K562 (cell line): ENCODE results near the gene MRPL40. TPM values are rescaled to one million over a fixed set of nuclear protein-coding genes. Genes with fewer than 3 reads are reported as not detected.

Experiments
- CCAR2 ChIP-seq: fragments of 200-400 bp; formaldehyde crosslinking; IDR thresholded peaks from 2 replicates; pipeline ENCODE4 v1.6.1; 2017; ENCODE audit warnings: mild to moderate bottlenecking, low read depth, low read length
- E2F3 ChIP-seq: fragments of 250-450 bp; sonication (Bioruptor Pico); IDR thresholded peaks from 2 replicates; pipeline ENCODE4 v1.4.0; 2020; ENCODE audit warnings: mild to moderate bottlenecking
- EP300 ChIP-seq: IDR thresholded peaks from 2 replicates; pipeline ENCODE4 v1.6.1; 2012; ENCODE audit warnings: low read length, improper control_type of control experiment
- GTF2F1 ChIP-seq: IDR thresholded peaks from 2 replicates; pipeline ENCODE4 v1.6.1; 2011; ENCODE audit warnings: low read depth, low read length, improper control_type of control experiment
- MAFK ChIP-seq: IDR thresholded peaks from 2 replicates; pipeline ENCODE4 v1.6.1; 2011; ENCODE audit warnings: low read length, improper control_type of control experiment
- MAZ ChIP-seq, 2 experiments: fragments of 450-650 bp in 1 of 2; sonication (generic) in 1 of 2; formaldehyde crosslinking; IDR thresholded peaks in 1 of 2; conservative IDR thresholded peaks in 1 of 2; 2 replicates each; pipeline versions ENCODE4 v1.4.0 to v1.5.0; 2020; ENCODE audit warnings: mild to moderate bottlenecking in 1 of 2, missing genetic modification reagents in 1 of 2
- NCOA6 ChIP-seq: fragments of 450-650 bp; IDR thresholded peaks from 2 replicates; pipeline ENCODE4 v1.6.1; 2017; ENCODE audit warnings: mild to moderate bottlenecking
- NEUROD1 ChIP-seq: fragments of 150-350 bp; IDR thresholded peaks from 2 replicates; pipeline ENCODE4 v1.6.1; 2014; ENCODE audit warnings: borderline replicate concordance, low read length, low read depth; ENCODE audit not compliant: partially characterized antibody
- NFYB ChIP-seq: IDR thresholded peaks from 2 replicates; pipeline ENCODE4 v1.6.1; 2011; ENCODE audit warnings: mild to moderate bottlenecking, moderate library complexity; ENCODE audit not compliant: insufficient read length; ENCODE audit errors: extremely low read depth
- POU5F1 ChIP-seq: fragments of 150-350 bp; IDR thresholded peaks from 2 replicates; pipeline ENCODE4 v1.6.1; 2014; ENCODE audit warnings: borderline replicate concordance, low read length, low read depth, mild to moderate bottlenecking; ENCODE audit not compliant: partially characterized antibody
- RBM17 ChIP-seq: fragments of 200-400 bp; formaldehyde crosslinking; IDR thresholded peaks from 2 replicates; pipeline ENCODE4 v1.6.1; 2017; ENCODE audit warnings: low read depth, mild to moderate bottlenecking, low read length, borderline replicate concordance
- RFX5 ChIP-seq: IDR thresholded peaks from 2 replicates; pipeline ENCODE4 v1.6.1; 2011; ENCODE audit warnings: low read depth, mild to moderate bottlenecking, improper control_type of control experiment, low read length
- ZKSCAN3 ChIP-seq: fragments of 250-450 bp; sonication (Bioruptor Pico); IDR thresholded peaks from 2 replicates; pipeline ENCODE4 v1.4.0; 2020
- ZNF583 ChIP-seq: fragments of 250-450 bp; sonication (Bioruptor Pico); IDR thresholded peaks from 2 replicates; pipeline ENCODE4 v1.4.0; 2020
- ZNF696 ChIP-seq: fragments of 250-450 bp; sonication (Bioruptor Pico); conservative IDR thresholded peaks from 2 replicates; pipeline ENCODE4 v1.4.0; 2020; ENCODE audit warnings: mild to moderate bottlenecking, moderate library complexity
- ZNF76 ChIP-seq: fragments of 250-450 bp; sonication (Bioruptor Pico); IDR thresholded peaks from 2 replicates; pipeline ENCODE4 v1.4.0; 2020; ENCODE audit warnings: mild to moderate bottlenecking, moderate library complexity, borderline replicate concordance
- polyA plus RNA-seq, 8 experiments: library from polyadenylated mRNA; depleted of rRNA in 4 of 8; stranded (reverse) in 5 of 8; unstranded in 3 of 8; fragments of >200 nt; fragmentation: Nextera tagmentation in 2 of 8; fragmentation: Illumina TruSeq in 1 of 8; extraction: Ambion mirVana in 2 of 8; extraction: Trizol in 1 of 8; gene quantifications; 2 replicates each; pipeline versions ENCODE4 v1.2.1 to v1.2.3, GENCODE V29; 2011 to 2014; ENCODE audit warnings: inconsistent platforms in 1 of 8, missing spikeins in 1 of 8
- total RNA-seq, 7 experiments: library from RNA; depleted of rRNA in 6 of 7; stranded (reverse); fragments of >200 nt in 6 of 7; fragmentation: Illumina TruSeq in 2 of 7; extraction: Trizol in 2 of 7; gene quantifications; 2 replicates each; pipeline versions ENCODE4 v1.2.1 to v1.2.3, GENCODE V29; 2011 to 2021; ENCODE audit warnings: low replicate concordance in 1 of 7
- TF ChIP-seq, protein P1 (sequence below): fragments of 250-450 bp; sonication (Bioruptor Pico); IDR thresholded peaks from 2 replicates; pipeline ENCODE4 v1.9.0; 2021; ENCODE audit warnings: mild to moderate bottlenecking
- TF ChIP-seq, protein P2 (sequence below), 3 experiments: IDR thresholded peaks in 2 of 3; conservative IDR thresholded peaks in 1 of 3; 2 replicates each; pipeline ENCODE4 v1.5.1; 2011 to 2012; ENCODE audit warnings: low read length in 3 of 3, mild to moderate bottlenecking in 3 of 3, control low read depth in 2 of 3, improper control_type of control experiment in 1 of 3, inconsistent platforms in 1 of 3, low read depth in 1 of 3, mixed read lengths in 1 of 3, moderate library complexity in 1 of 3; ENCODE audit not compliant: insufficient read depth in 2 of 3
- TF ChIP-seq, protein P3 (sequence below): fragments of 450-650 bp; formaldehyde crosslinking; IDR thresholded peaks from 2 replicates; pipeline ENCODE4 v1.4.0; 2020; ENCODE audit warnings: mild to moderate bottlenecking, moderate library complexity
- TF ChIP-seq, protein P4 (sequence below), 3 experiments: fragments of 200-800 bp in 1 of 3; fragments of 250-450 bp in 1 of 3; fragments of 450-650 bp in 1 of 3; sonication (Bioruptor Pico) in 1 of 3; sonication (Bioruptor generic) in 1 of 3; formaldehyde crosslinking in 1 of 3; IDR thresholded peaks; 2 replicates each; pipeline versions ENCODE4 v1.6.1 to v1.8.0; 2016 to 2022; ENCODE audit warnings: mild to moderate bottlenecking in 2 of 3, missing genetic modification characterization in 2 of 3, missing compliant biosample characterization in 1 of 3, moderate library complexity in 1 of 3

The MRPL40 gene
- total and polyA plus RNA-seq, 9 of the 15 experiments (the other 6 are each of a cell fraction or from before 2014, with no cell fraction given), result 132 to 652 (median 208) TPM

DNA sequence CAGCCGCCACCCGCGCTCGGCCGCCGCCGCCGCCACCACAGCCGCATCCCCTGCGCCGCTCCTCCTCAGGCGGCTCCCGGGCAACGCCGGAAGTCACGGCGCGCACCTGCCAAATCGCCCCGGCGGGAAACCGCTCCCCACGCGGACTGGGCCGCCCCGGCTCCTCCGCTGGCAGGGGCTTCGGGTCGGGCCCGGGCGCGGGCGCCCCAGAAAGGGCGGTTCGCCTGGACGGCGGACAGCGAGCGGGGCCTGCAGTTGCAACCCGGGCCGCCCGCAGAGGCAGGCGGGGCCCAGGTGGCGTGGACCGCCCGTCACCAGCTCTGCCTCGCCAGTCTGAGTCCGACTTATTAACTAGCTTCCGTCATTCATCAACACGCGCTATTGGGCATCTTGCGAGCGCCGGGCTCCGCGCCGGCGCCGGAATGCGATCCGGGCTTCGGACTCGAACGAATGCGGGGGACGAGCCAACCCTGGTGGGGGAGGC is 654 bp upstream of the MRPL40 start, which contains the start of gene HIRA (continued):
- TF ChIP-seq ZNF696 (CRISPR knock-in tag) (0 out of 2 replicates have a peak, but pooled peaks have one; percentile 26), POU5F1 (peak; percentile 36), CCAR2 (no peak), NCOA6 (no peak), ZKSCAN3 (CRISPR knock-in tag) (no peak), RFX5 (0 out of 2 replicates have a peak, but pooled peaks have one; percentile 15), GTF2F1 (0 out of 2 replicates have a peak, but pooled peaks have one; percentile 75), NFYB (no peak), ZNF76 (CRISPR knock-in tag) (peak; percentile 93), MAFK (peak; percentile 11; the same call in 1 of the 2 replicates), E2F3 (peak; percentile 93), MAZ (CRISPR knock-in tag; conservative IDR thresholded peaks at IDR 0.05 in 1 of 2, IDR thresholded peaks at IDR 0.05 in 1 of 2) (peak in 1 of 2 experiments; percentile 77; a peak in 3 of 4 replicates), ZNF583 (CRISPR knock-in tag) (peak; percentile 86), EP300 (peak; percentile 70), RBM17 (peak; percentile 98; the same call in 1 of the 2 replicates), NEUROD1 (peak; percentile 98)
- TF ChIP-seq, protein P1, sequence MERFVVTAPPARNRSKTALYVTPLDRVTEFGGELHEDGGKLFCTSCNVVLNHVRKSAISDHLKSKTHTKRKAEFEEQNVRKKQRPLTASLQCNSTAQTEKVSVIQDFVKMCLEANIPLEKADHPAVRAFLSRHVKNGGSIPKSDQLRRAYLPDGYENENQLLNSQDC (CRISPR knock-in tag), result peak; percentile 95
- TF ChIP-seq, protein P2, sequence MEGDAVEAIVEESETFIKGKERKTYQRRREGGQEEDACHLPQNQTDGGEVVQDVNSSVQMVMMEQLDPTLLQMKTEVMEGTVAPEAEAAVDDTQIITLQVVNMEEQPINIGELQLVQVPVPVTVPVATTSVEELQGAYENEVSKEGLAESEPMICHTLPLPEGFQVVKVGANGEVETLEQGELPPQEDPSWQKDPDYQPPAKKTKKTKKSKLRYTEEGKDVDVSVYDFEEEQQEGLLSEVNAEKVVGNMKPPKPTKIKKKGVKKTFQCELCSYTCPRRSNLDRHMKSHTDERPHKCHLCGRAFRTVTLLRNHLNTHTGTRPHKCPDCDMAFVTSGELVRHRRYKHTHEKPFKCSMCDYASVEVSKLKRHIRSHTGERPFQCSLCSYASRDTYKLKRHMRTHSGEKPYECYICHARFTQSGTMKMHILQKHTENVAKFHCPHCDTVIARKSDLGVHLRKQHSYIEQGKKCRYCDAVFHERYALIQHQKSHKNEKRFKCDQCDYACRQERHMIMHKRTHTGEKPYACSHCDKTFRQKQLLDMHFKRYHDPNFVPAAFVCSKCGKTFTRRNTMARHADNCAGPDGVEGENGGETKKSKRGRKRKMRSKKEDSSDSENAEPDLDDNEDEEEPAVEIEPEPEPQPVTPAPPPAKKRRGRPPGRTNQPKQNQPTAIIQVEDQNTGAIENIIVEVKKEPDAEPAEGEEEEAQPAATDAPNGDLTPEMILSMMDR (IDR thresholded peaks at IDR 0.05 in 2 of 3, conservative IDR thresholded peaks at IDR 0.05 in 1 of 3; ENCODE audit: insufficient read depth in 2 of 3, low read depth in 1 of 3, low read length in 3 of 3), result peak in 1 of 3 experiments; percentile 29; a peak in 3 of 6 replicates
- TF ChIP-seq, protein P3, sequence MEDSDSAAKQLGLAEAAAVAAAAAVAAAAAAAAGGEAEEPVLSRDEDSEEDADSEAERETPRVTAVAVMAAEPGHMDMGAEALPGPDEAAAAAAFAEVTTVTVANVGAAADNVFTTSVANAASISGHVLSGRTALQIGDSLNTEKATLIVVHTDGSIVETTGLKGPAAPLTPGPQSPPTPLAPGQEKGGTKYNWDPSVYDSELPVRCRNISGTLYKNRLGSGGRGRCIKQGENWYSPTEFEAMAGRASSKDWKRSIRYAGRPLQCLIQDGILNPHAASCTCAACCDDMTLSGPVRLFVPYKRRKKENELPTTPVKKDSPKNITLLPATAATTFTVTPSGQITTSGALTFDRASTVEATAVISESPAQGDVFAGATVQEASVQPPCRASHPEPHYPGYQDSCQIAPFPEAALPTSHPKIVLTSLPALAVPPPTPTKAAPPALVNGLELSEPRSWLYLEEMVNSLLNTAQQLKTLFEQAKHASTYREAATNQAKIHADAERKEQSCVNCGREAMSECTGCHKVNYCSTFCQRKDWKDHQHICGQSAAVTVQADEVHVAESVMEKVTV (CRISPR knock-in tag), result 0 out of 2 replicates have a peak, but pooled peaks have one; percentile 4
- TF ChIP-seq, protein P4, sequence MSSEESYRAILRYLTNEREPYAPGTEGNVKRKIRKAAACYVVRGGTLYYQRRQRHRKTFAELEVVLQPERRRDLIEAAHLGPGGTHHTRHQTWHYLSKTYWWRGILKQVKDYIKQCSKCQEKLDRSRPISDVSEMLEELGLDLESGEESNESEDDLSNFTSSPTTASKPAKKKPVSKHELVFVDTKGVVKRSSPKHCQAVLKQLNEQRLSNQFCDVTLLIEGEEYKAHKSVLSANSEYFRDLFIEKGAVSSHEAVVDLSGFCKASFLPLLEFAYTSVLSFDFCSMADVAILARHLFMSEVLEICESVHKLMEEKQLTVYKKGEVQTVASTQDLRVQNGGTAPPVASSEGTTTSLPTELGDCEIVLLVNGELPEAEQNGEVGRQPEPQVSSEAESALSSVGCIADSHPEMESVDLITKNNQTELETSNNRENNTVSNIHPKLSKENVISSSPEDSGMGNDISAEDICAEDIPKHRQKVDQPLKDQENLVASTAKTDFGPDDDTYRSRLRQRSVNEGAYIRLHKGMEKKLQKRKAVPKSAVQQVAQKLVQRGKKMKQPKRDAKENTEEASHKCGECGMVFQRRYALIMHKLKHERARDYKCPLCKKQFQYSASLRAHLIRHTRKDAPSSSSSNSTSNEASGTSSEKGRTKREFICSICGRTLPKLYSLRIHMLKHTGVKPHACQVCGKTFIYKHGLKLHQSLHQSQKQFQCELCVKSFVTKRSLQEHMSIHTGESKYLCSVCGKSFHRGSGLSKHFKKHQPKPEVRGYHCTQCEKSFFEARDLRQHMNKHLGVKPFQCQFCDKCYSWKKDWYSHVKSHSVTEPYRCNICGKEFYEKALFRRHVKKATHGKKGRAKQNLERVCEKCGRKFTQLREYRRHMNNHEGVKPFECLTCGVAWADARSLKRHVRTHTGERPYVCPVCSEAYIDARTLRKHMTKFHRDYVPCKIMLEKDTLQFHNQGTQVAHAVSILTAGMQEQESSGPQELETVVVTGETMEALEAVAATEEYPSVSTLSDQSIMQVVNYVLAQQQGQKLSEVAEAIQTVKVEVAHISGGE (CRISPR knock-in tag; IDR thresholded peaks at IDR 0.05), result peak in 1 of 3 experiments; percentile 100; a peak in 2 of 6 replicates
